NT2/D1 (cell line): ENCODE measurements around the gene ROR2.

Experiments
- SUZ12 ChIP-seq: IDR thresholded peaks from 2 replicates; pipeline ENCODE4 v1.6.1; 2011; ENCODE audit not compliant: insufficient read length, insufficient read depth; ENCODE audit errors: extremely low read depth
- YY1 ChIP-seq: IDR thresholded peaks from 2 replicates; pipeline ENCODE4 v1.6.1; 2011; ENCODE audit not compliant: insufficient read length, insufficient read depth

GRCh38 chr9:91825422-91825821, 124.6 kb downstream of the ROR2 start:
- TF ChIP-seq SUZ12 (no peak), YY1 (no peak)
